IMR-90 (cell line): ENCODE data around the gene FGF5. TPM values are rescaled to one million over a fixed set of nuclear protein-coding genes. Genes with fewer than 3 reads are reported as not detected.

Experiments used
- ATAC-seq: fragments of 200-7000 bp; cut with Tn5 transposase; 2 replicates; pipeline ENCODE4 v1.9.1; 2020; ENCODE audit warnings: low read depth, mild to moderate bottlenecking, moderate library complexity
- BruUV-seq: library from RNA; stranded (reverse); fragments of 400-500 nt; replicated peaks from 2 replicates; lab custom pipeline; 2021; lab: Mats Ljungman, UMichigan
- CTCF ChIA-PET: fragments of 300-600 bp; formaldehyde crosslinking; extraction: SDS; loops from one replicate; lab custom pipeline; 2021; ENCODE audit warnings: antibody characterized with exemption; lab: Yijun Ruan, JAX
- POLR2A ChIA-PET: fragments of 300-600 bp; sonication (Branson Sonifier 250); formaldehyde crosslinking; loops from one replicate; lab custom pipeline; 2022; ENCODE audit warnings: antibody characterized with exemption; ENCODE audit not compliant: unreplicated experiment; lab: Charles Lee
- DNase-seq: peaks from one replicate; pipeline ENCODE4 v3.0.0; 2013
- H2AFZ ChIP-seq: replicated peaks from 2 replicates; pipeline ENCODE3; 2013; ENCODE audit warnings: low read length, mild to moderate bottlenecking; ENCODE audit not compliant: poor library complexity
- H2AK5ac ChIP-seq: 2 replicates; pipeline ENCODE4 v1.6.1; 2013; ENCODE audit warnings: low read depth, low read length, inconsistent platforms
- H2AK9ac ChIP-seq: replicated peaks from 2 replicates; pipeline ENCODE3; 2013; ENCODE audit warnings: mild to moderate bottlenecking, low read depth, low read length, moderate library complexity; ENCODE audit not compliant: poor library complexity
- H2BK120ac ChIP-seq: 2 replicates; pipeline ENCODE4 v1.6.1; 2013; ENCODE audit warnings: low read depth, low read length, inconsistent platforms
- H2BK15ac ChIP-seq: 3 replicates; pipeline ENCODE4 v1.6.1; 2013; ENCODE audit warnings: low read depth, low read length, inconsistent platforms
- H2BK20ac ChIP-seq: 2 replicates; pipeline ENCODE4 v1.6.1; 2013; ENCODE audit warnings: low read depth, mild to moderate bottlenecking, inconsistent platforms, low read length, moderate library complexity
- H2BK5ac ChIP-seq: 2 replicates; pipeline ENCODE4 v1.6.1; 2013; ENCODE audit warnings: mild to moderate bottlenecking, low read depth, low read length, inconsistent platforms; ENCODE audit not compliant: poor library complexity, severe bottlenecking
- H3K14ac ChIP-seq: replicated peaks from 2 replicates; pipeline ENCODE4 v1.6.1; 2013; ENCODE audit warnings: low read depth, low read length, inconsistent platforms
- H3K18ac ChIP-seq: 2 replicates; pipeline ENCODE4 v1.6.1; 2013; ENCODE audit warnings: low read depth, low read length, control low read depth
- H3K23ac ChIP-seq: 2 replicates; pipeline ENCODE4 v1.6.1; 2013; ENCODE audit warnings: low read depth, low read length, inconsistent platforms
- H3K27ac ChIP-seq: 2 replicates; pipeline ENCODE4 v1.5.1; 2013; ENCODE audit warnings: mild to moderate bottlenecking, control low read depth, low read length; ENCODE audit not compliant: insufficient read depth
- H3K27me3 ChIP-seq: 2 replicates; pipeline ENCODE4 v1.6.1; 2013; ENCODE audit warnings: low read length; ENCODE audit not compliant: control insufficient read depth, insufficient read depth
- H3K36me3 ChIP-seq: 2 replicates; pipeline ENCODE4 v1.6.1; 2013; ENCODE audit warnings: low read length, mixed read lengths; ENCODE audit not compliant: control insufficient read depth, insufficient read depth
- H3K4ac ChIP-seq: 2 replicates; pipeline ENCODE4 v1.6.1; 2013; ENCODE audit warnings: low read depth, low read length, inconsistent platforms
- H3K4me1 ChIP-seq: 2 replicates; pipeline ENCODE4 v1.6.1; 2013; ENCODE audit warnings: low read length, mixed read lengths; ENCODE audit not compliant: control insufficient read depth, insufficient read depth
- H3K4me2 ChIP-seq: 2 replicates; pipeline ENCODE4 v1.6.1; 2013; ENCODE audit warnings: low read depth, mild to moderate bottlenecking, control low read depth, low read length, moderate library complexity
- H3K4me3 ChIP-seq: 2 replicates; pipeline ENCODE4 v1.5.1; 2013; ENCODE audit warnings: low read depth, mild to moderate bottlenecking, control low read depth, low read length, moderate library complexity; ENCODE audit not compliant: insufficient read depth
- H3K56ac ChIP-seq: 2 replicates; pipeline ENCODE4 v1.6.1; 2013; ENCODE audit warnings: low read length, inconsistent platforms; ENCODE audit not compliant: insufficient read depth; ENCODE audit errors: extremely low read depth
- H3K79me1 ChIP-seq, 2 experiments: 2 replicates each; pipeline ENCODE4 v1.6.1; 2013; ENCODE audit warnings: low read length in 2 of 2, inconsistent platforms in 1 of 2, low read depth in 1 of 2
- H3K9ac ChIP-seq: 2 replicates; pipeline ENCODE4 v1.6.1; 2013; ENCODE audit warnings: low read depth, low read length, control low read depth
- H3K9me1 ChIP-seq: 2 replicates; pipeline ENCODE4 v1.6.1; 2013; ENCODE audit warnings: low read length, inconsistent platforms; ENCODE audit not compliant: insufficient read depth
- H3K9me3 ChIP-seq: 2 replicates; pipeline ENCODE4 v1.6.1; 2013; ENCODE audit warnings: low read length; ENCODE audit not compliant: control insufficient read depth, insufficient read depth
- H4K20me1 ChIP-seq: 2 replicates; pipeline ENCODE4 v1.6.1; 2013; ENCODE audit warnings: low read length, inconsistent platforms; ENCODE audit not compliant: insufficient read depth
- H4K5ac ChIP-seq: 2 replicates; pipeline ENCODE4 v1.6.1; 2013; ENCODE audit warnings: mild to moderate bottlenecking, low read depth, low read length, control low read depth
- H4K8ac ChIP-seq, 2 experiments: 2 replicates each; pipeline ENCODE4 v1.6.1; 2013; ENCODE audit warnings: low read depth in 2 of 2, low read length in 2 of 2, control low read depth in 1 of 2, inconsistent platforms in 1 of 2
- H4K91ac ChIP-seq: 2 replicates; pipeline ENCODE4 v1.6.1; 2013; ENCODE audit warnings: low read depth, low read length, inconsistent platforms; ENCODE audit not compliant: insufficient read depth
- BHLHE40 ChIP-seq: fragments of 150-350 bp; IDR thresholded peaks from 2 replicates; pipeline ENCODE4 v1.6.1; 2016; ENCODE audit warnings: mild to moderate bottlenecking, low read depth, low read length
- CEBPB ChIP-seq: IDR thresholded peaks from 2 replicates; pipeline ENCODE4 v1.6.1; 2012; ENCODE audit warnings: low read depth, low read length, improper control_type of control experiment
- CHD1 ChIP-seq: IDR thresholded peaks from 2 replicates; pipeline ENCODE4 v1.6.1; 2012; ENCODE audit warnings: low read depth, low read length, improper control_type of control experiment
- CTCF ChIP-seq: conservative IDR thresholded peaks from 2 replicates; pipeline ENCODE4 v1.5.1; 2012; ENCODE audit warnings: mild to moderate bottlenecking, low read depth, low read length, improper control_type of control experiment
- ELK1 ChIP-seq: fragments of 150-350 bp; IDR thresholded peaks from 2 replicates; pipeline ENCODE4 v1.6.1; 2016; ENCODE audit warnings: low read depth, mild to moderate bottlenecking, low read length, moderate library complexity, borderline replicate concordance
- MAZ ChIP-seq: IDR thresholded peaks from 2 replicates; pipeline ENCODE4 v1.6.1; 2012; ENCODE audit warnings: low read depth, mild to moderate bottlenecking, low read length, improper control_type of control experiment, moderate library complexity, borderline replicate concordance
- MXI1 ChIP-seq: IDR thresholded peaks from 2 replicates; pipeline ENCODE4 v1.6.1; 2012; ENCODE audit warnings: low read depth, mild to moderate bottlenecking, low read length, moderate library complexity, borderline replicate concordance
- NFE2L2 ChIP-seq: fragments of 150-350 bp; IDR thresholded peaks from 2 replicates; pipeline ENCODE4 v1.6.1; 2016; ENCODE audit warnings: low read depth, mild to moderate bottlenecking, low read length
- POLR2A ChIP-seq: IDR thresholded peaks from 2 replicates; pipeline ENCODE4 v1.6.1; 2012; ENCODE audit warnings: mild to moderate bottlenecking, low read depth, low read length
- RAD21 ChIP-seq: IDR thresholded peaks from 2 replicates; pipeline ENCODE4 v1.6.1; 2012; ENCODE audit warnings: low read length, improper control_type of control experiment
- RCOR1 ChIP-seq: IDR thresholded peaks from 2 replicates; pipeline ENCODE4 v1.6.1; 2012; ENCODE audit warnings: mild to moderate bottlenecking, low read length, improper control_type of control experiment; ENCODE audit not compliant: insufficient replicate concordance
- RFX5 ChIP-seq: IDR thresholded peaks from 2 replicates; pipeline ENCODE4 v1.8.0; 2012; ENCODE audit warnings: low read depth, mild to moderate bottlenecking, low read length, moderate library complexity
- WGBS, 2 experiments: methylation state at CpG; one replicate each; pipeline versions ENCODE4 v1.1.5 to v1.1.7; 2013; ENCODE audit warnings: missing lambda C conversion rate in 2 of 2; ENCODE audit not compliant: insufficient read length in 1 of 2; ENCODE audit errors: extremely low coverage in 2 of 2; 5-methylcytosine and 5-hydroxymethylcytosine counted together
- dilution Hi-C: fragments of 300-500 bp; cut with HindIII; formaldehyde crosslinking; loops from one replicate; pipeline ENCODE4 v1.14.3; 2018; ENCODE audit warnings: low sequenced_read_pairs; ENCODE audit not compliant: unreplicated experiment
- in situ Hi-C: fragments of 300-500 bp; cut with MboI; formaldehyde crosslinking; loops from 3 replicates; pipeline ENCODE4 v1.14.3; 2019; ENCODE audit warnings: low sequenced_read_pairs, inconsistent platforms, mixed read lengths
- intact Hi-C: fragments of 100-400 bp; cut with micrococcal nuclease; formaldehyde crosslinking; loops from 2 replicates; pipeline ENCODE4 v1.10.0; 2022
- polyA plus RNA-seq, 3 experiments: library from polyadenylated mRNA; depleted of rRNA; stranded (reverse); fragments of >200 nt; gene quantifications; 2 replicates each; pipeline ENCODE4 v1.2.3, GENCODE V29; 2012; ENCODE audit warnings: low replicate concordance in 1 of 3
- total RNA-seq: library from RNA; depleted of rRNA; stranded (reverse); fragments of >200 nt; gene quantifications from 2 replicates; pipeline ENCODE4 v1.2.3, GENCODE V29; 2012

Gene FGF5
- total and polyA plus RNA-seq, 2 of the 4 experiments (the other 2 are of a cell fraction): 18.6 to 42.1 TPM

- H3K9me3 ChIP-seq: no peaks in the 10 kb centered on the region
- BruUV-seq: no TSS peak
- H3K27ac ChIP-seq: no peak overlapping the region
- no peaks in the 10 kb centered on the region for H4K20me1 ChIP-seq
- dilution Hi-C loops (no loop called here), in situ Hi-C loops (loop anchor here (5.0 to 25.0 kb wide), 3 partner anchors 47 to 1183 kb away; partner anchors contain the start of genes CFAP299 and FGF5), intact Hi-C loops (loop anchor here (1.0 to 5.0 kb wide), 5 partner anchors 37 to 832 kb away; partner anchors contain the start of genes CFAP299 and FGF5)
- no peak overlapping the region for H3K23ac ChIP-seq
- no peak overlapping the region for H3K4me2 ChIP-seq
- ChIA-PET CTCF (interaction anchor here (0.9 to 3.0 kb wide), 12 partner anchors 9 to 850 kb away, joined by 3 to 15 read pairs (median 5); partner anchors contain the start of genes CFAP299 and FGF5), POLR2A (interaction anchor here (1.0 kb wide), 1 partner anchor 45 kb away, joined by 3 read pairs; no protein-coding TSS in a partner anchor)
- no peaks in the 10 kb centered on the region for H3K27me3 ChIP-seq
- no peak overlapping the region for H3K4me3 ChIP-seq
- H3K4ac ChIP-seq: peak overlapping the region; percentile 11; the same call in 1 of the 2 replicates
- H3K79me1 ChIP-seq: peaks cover 0 to 7% of the 10 kb centered on the region in 2 experiments; a peak in 2 of 4 replicates
- no peak overlapping the region for H2BK5ac ChIP-seq
- ATAC-seq (no peak), DNase-seq (no peak)
- H2BK15ac ChIP-seq: 0 out of 3 replicates have a peak overlapping the region, but pooled peaks have one; percentile 4
- no peak overlapping the region for H4K91ac ChIP-seq
- TF ChIP-seq ELK1: no peak
- TF ChIP-seq MXI1: no peak
- no peak for TF ChIP-seq CEBPB
- TF ChIP-seq POLR2A: no peak
- TF ChIP-seq BHLHE40: no peak
- TF ChIP-seq RFX5: no peak
- no peak for TF ChIP-seq MAZ
- TF ChIP-seq CTCF: no peak
- TF ChIP-seq RCOR1: no peak
- no peak for TF ChIP-seq NFE2L2
- TF ChIP-seq CHD1: no peak
- TF ChIP-seq RAD21: no peak
- WGBS, 2 experiments: 14% methylated on average over 1 of the region's 3 CpGs; no CpG with 5 or more reads in 1 of the 2 experiments
- no peak overlapping the region for H3K56ac ChIP-seq
- no peak overlapping the region for H2AK9ac ChIP-seq
- no peak overlapping the region for H4K5ac ChIP-seq
- H3K14ac ChIP-seq: 0 out of 2 replicates have a peak overlapping the region, but pooled peaks have one; percentile 73
- no peak overlapping the region for H3K18ac ChIP-seq
- H3K4me1 ChIP-seq: peaks cover 2% of the 10 kb centered on the region; the same call in 1 of the 2 replicates
- H2AFZ ChIP-seq: no peak overlapping the region
- H2BK120ac ChIP-seq: no peak overlapping the region
- H3K9me1 ChIP-seq: peaks cover 2% of the 10 kb centered on the region; the same call in 1 of the 2 replicates
- H3K36me3 ChIP-seq: no peaks in the 10 kb centered on the region
- H2BK20ac ChIP-seq: no peak overlapping the region
- no peak overlapping the region for H2AK5ac ChIP-seq
- no peak overlapping the region; the same call in 1 of the 2 replicates for H3K9ac ChIP-seq
- 0 out of 4 replicates have a peak overlapping the region, but pooled peaks of 1 of the 2 experiments have one; percentile 4 for H4K8ac ChIP-seq
These were observed 45.8 kb upstream of the FGF5 start for GRCh38 chr4:80220711-80221110.
